HEK293T (cell line): ENCODE measurements around the gene CDH15.
"Not testable (repeated sequence)": the region's sequence is repeated elsewhere in the genome, so short reads cannot be mapped to it uniquely, and the experiment has no call there.

Experiments used
- CTCF ChIA-PET: fragments of 350-600 bp; formaldehyde crosslinking; extraction: SDS; loops from one replicate; lab custom pipeline; 2021; ENCODE audit warnings: antibody characterized with exemption, inconsistent platforms; lab: Yijun Ruan, JAX
- POLR2A ChIA-PET: fragments of 350-600 bp; formaldehyde crosslinking; extraction: SDS; loops from one replicate; lab custom pipeline; 2020; ENCODE audit warnings: antibody characterized with exemption, inconsistent platforms; lab: Yijun Ruan, JAX
- DNase-seq: peaks from one replicate; pipeline ENCODE4 v3.0.0; 2012; ENCODE audit warnings: mixed read lengths; ENCODE audit errors: extremely low spot score
- ARNT ChIP-seq: fragments of 450-650 bp; IDR thresholded peaks from 2 replicates; pipeline ENCODE4 v1.6.1; 2017; ENCODE audit warnings: mild to moderate bottlenecking
- BHLHE40 ChIP-seq: fragments of 450-650 bp; IDR thresholded peaks from 2 replicates; pipeline ENCODE4 v1.6.1; 2016; ENCODE audit warnings: mild to moderate bottlenecking, moderate library complexity, borderline replicate concordance
- CTBP1 ChIP-seq: fragments of 450-650 bp; IDR thresholded peaks from 2 replicates; pipeline ENCODE4 v1.6.1; 2016; ENCODE audit warnings: borderline replicate concordance
- ELF4 ChIP-seq: fragments of 450-650 bp; IDR thresholded peaks from 2 replicates; pipeline ENCODE4 v1.6.1; 2017; ENCODE audit warnings: antibody characterized with exemption
- FOXA1 ChIP-seq: fragments of 450-650 bp; IDR thresholded peaks from 2 replicates; pipeline ENCODE4 v1.6.1; 2016; ENCODE audit warnings: mild to moderate bottlenecking
- FOXM1 ChIP-seq: fragments of 450-650 bp; IDR thresholded peaks from 2 replicates; pipeline ENCODE4 v1.6.1; 2017; ENCODE audit warnings: mild to moderate bottlenecking, borderline replicate concordance
- HDGF ChIP-seq: fragments of 450-650 bp; IDR thresholded peaks from 2 replicates; pipeline ENCODE4 v1.6.1; 2017; ENCODE audit warnings: antibody characterized with exemption, borderline replicate concordance
- LEF1 ChIP-seq: fragments of 450-650 bp; IDR thresholded peaks from 2 replicates; pipeline ENCODE4 v1.6.1; 2017; ENCODE audit warnings: mild to moderate bottlenecking, borderline replicate concordance
- NFRKB ChIP-seq: fragments of 450-650 bp; IDR thresholded peaks from 2 replicates; pipeline ENCODE4 v1.6.1; 2016; ENCODE audit warnings: mild to moderate bottlenecking, moderate library complexity
- SP1 ChIP-seq: fragments of 450-650 bp; IDR thresholded peaks from 2 replicates; pipeline ENCODE4 v1.6.1; 2017
- SUZ12 ChIP-seq: fragments of 450-650 bp; IDR thresholded peaks from 2 replicates; pipeline ENCODE4 v1.6.1; 2016; ENCODE audit warnings: mild to moderate bottlenecking
- TARDBP ChIP-seq: fragments of 450-650 bp; IDR thresholded peaks from 2 replicates; pipeline ENCODE4 v1.6.1; 2016
- ZNF384 ChIP-seq: fragments of 450-650 bp; IDR thresholded peaks from 2 replicates; pipeline ENCODE4 v1.6.1; 2016
- TF ChIP-seq, protein P1 (sequence below): fragments of 450-650 bp; IDR thresholded peaks from 2 replicates; pipeline ENCODE4 v1.6.1; 2016

Gene CDH15

DNA sequence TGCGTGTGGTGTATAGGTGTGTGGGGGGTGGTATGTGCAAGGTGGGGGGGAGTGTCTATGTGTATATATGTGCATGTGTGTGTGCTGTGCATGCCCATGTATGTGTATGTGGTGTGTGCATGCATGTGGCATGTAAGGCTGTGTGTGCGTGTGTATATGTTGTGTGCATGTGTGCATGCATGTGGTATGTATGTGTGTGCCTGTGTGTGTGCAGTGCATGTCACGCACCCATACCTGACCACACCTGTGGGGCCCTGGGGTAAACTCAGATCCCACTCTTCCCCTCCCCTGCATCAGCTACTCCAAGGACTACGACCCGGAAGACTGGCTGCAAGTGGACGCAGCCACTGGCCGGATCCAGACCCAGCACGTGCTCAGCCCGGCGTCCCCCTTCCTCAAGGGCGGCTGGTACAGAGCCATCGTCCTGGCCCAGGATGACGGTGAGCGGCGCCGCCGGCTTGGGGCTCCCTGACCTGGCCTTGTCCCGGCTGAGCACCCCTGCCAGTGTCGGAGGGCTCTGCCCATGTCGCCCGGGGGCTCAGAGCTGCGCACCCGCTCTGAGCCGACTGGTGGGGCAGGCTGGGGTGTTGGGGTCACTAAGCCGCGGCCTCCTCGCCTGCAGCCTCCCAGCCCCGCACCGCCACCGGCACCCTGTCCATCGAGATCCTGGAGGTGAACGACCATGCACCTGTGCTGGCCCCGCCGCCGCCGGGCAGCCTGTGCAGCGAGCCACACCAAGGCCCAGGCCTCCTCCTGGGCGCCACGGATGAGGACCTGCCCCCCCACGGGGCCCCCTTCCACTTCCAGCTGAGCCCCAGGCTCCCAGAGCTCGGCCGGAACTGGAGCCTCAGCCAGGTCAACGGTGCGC lies 19.7 kb downstream of the CDH15 start:
- ChIA-PET POLR2A (no interaction called here), CTCF (no interaction called here)
- no peak for DNase-seq
- TF ChIP-seq NFRKB, result no peak
- no peak for TF ChIP-seq SP1
- TF ChIP-seq TARDBP, result no peak
- no peak for TF ChIP-seq HDGF

DNA sequence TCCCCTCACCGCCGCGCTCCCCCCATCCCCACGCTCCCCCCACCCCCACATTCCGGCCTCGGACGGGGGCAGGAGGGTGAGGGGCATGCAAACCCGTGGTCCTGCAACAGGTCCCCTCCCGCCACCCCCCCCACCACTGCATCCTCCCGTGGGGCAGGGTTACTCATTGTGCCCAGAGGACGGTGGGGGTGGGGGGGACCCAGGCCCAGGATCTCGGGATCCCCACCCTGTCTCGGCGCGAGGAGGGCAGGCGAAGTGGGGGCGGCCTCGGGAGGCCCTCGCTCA lies 20.3 kb downstream of the CDH15 start:
- TF ChIP-seq BHLHE40 (no peak), LEF1 (no peak), CTBP1 (no peak), ELF4 (no peak), ARNT (no peak), FOXM1 (no peak)
- CTCF ChIA-PET, result no interaction called here
- no peak for DNase-seq
- POLR2A ChIA-PET, result no interaction called here

DNA sequence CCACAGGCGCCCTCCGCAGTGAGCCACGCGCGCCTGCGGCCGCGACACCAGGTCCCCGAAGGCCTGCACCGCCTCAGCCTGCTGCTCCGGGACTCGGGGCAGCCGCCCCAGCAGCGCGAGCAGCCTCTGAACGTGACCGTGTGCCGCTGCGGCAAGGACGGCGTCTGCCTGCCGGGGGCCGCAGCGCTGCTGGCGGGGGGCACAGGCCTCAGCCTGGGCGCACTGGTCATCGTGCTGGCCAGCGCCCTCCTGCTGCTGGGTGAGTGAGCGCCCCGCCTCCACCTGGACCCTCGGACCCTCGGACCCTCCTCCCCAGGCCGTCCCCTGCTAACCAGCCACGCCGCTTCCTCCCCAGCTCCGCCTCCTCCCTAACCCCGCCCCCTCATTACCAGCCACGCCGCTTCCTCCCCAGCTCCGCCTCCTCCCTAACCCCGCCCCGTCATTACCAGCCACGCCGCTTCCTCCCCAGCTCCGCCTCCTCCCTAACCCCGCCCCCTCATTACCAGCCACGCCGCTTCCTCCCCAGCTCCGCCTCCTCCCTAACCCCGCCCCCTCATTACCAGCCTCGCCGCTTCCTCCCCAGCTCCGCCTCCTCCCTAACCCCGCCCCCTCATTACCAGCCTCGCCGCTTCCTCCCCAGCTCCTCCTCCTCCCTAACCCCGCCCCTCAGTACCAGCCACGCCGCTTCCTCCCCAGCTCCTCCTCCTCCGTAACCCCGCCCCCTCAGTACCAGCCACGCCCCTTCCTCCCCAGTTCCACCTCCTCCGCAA lies 20.8 kb downstream of the CDH15 start:
- CTCF ChIA-PET, POLR2A ChIA-PET: not testable (repeated sequence)

DNA sequence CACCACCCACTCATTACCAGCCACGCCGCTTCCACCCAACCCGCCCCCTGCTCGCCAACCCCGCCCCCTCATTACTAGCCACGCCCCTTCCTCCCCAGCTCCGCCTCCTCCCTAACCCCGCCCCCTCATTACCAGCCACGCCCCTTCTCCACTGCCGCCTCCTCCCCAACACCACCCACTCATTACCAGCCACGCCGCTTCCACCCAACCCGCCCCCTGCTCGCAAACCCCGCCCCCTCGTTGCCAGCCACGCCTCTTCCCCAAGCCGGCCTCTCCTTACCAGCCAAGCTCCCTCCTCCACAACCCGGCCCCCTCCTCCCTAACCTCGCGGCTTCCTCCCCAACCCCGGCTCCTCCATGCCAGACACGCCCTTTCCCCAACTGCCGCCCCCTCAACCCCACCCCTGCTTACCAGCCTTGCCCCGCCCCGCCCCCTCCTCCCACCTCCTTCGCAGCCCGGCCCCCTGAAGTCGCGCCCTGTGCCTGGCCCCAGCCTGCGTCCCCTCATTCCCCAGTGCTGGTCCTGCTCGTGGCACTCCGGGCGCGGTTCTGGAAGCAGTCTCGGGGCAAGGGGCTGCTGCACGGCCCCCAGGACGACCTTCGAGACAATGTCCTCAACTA lies 21.5 kb downstream of the CDH15 start:
- DNase-seq, result peak; percentile 93
- CTCF ChIA-PET, result no interaction called here
- POLR2A ChIA-PET, result no interaction called here
- TF ChIP-seq NFRKB (no peak), FOXA1 (no peak), CTBP1 (no peak), LEF1 (no peak), FOXM1 (no peak), ARNT (no peak)

More for the DNA sequence above, 20.8 kb downstream of the CDH15 start:
- DNase-seq, result peak; percentile 75

DNA sequence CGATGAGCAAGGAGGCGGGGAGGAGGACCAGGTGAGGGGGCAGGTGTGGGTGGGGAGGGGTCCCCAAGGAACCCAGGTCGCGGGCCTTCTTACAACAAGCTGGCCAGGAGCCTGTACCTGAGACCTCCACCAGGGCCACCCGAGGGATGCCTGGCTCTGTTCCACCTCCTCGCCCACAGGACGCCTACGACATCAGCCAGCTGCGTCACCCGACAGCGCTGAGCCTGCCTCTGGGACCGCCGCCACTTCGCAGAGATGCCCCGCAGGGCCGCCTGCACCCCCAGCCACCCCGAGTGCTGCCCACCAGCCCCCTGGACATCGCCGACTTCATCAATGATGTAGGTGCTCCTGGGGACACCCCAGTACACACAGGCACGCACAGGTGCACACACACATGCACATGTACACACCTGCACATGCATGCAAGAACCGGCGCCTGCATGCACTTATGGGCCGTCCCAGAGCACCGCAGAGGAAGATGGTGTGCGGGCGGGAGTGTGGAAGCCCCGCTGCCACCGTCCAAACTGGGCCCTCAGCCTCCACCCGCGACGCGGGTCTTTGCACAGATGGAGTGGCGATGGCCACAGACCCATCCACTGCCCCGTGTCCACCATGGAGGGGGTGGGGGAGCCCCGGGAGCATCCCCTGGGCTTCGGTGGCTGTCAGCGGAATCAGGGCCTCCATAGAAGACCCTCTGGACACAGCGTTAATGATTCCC lies 22.2 kb downstream of the CDH15 start:
- POLR2A ChIA-PET, result no interaction called here
- no peak for DNase-seq
- TF ChIP-seq LEF1 (no peak), HDGF (no peak), NFRKB (no peak)
- CTCF ChIA-PET, result no interaction called here

DNA sequence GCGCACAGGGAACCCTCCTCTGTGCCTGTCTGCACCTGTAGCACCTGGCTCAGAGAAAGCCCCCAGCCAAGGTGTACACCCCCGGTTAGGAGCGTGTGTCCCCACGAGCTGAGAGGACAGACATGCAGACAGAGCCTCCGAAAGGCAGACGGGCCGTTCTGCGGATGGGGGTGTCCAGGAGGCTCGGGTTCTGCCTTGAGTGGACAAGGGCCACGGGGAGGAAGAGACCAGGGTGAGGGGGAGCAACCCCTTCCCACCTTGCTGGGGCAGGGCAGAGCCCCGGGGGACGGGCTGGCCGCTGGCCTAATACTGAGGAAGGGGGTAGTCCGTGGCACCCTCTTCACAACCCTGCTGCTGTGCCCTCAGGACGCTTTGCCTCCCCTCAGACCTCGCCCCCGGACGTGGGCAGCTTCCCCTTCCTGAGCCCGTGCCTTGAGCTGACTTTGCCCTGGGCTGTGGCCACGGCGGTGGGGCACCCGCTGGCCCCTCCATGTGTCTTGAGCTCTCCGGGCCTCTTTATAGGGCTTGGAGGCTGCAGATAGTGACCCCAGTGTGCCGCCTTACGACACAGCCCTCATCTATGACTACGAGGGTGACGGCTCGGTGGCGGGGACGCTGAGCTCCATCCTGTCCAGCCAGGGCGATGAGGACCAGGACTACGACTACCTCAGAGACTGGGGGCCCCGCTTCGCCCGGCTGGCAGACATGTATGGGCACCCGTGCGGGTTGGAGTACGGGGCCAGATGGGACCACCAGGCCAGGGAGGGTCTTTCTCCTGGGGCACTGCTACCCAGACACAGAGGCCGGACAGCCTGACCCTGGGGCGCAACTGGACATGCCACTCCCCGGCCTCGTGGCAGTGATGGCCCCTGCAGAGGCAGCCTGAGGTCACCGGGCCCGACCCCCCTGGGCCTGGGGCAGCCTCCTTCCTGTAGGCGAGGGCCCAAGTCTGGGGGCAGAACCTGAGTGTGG lies 23.1 kb downstream of the CDH15 start:
- no peak for DNase-seq
- ChIA-PET POLR2A (interaction anchor here (1.1 kb wide), 1 partner anchor 385 kb away, joined by 3 read pairs; no protein-coding TSS in a partner anchor), CTCF (no interaction called here)
- no peak for TF ChIP-seq TARDBP
- TF ChIP-seq SP1, result no peak
- TF ChIP-seq, protein P1, sequence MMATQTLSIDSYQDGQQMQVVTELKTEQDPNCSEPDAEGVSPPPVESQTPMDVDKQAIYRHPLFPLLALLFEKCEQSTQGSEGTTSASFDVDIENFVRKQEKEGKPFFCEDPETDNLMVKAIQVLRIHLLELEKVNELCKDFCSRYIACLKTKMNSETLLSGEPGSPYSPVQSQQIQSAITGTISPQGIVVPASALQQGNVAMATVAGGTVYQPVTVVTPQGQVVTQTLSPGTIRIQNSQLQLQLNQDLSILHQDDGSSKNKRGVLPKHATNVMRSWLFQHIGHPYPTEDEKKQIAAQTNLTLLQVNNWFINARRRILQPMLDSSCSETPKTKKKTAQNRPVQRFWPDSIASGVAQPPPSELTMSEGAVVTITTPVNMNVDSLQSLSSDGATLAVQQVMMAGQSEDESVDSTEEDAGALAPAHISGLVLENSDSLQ, result no peak
- TF ChIP-seq SUZ12, result no peak
- no peak for TF ChIP-seq CTBP1
- no peak for TF ChIP-seq BHLHE40

DNA sequence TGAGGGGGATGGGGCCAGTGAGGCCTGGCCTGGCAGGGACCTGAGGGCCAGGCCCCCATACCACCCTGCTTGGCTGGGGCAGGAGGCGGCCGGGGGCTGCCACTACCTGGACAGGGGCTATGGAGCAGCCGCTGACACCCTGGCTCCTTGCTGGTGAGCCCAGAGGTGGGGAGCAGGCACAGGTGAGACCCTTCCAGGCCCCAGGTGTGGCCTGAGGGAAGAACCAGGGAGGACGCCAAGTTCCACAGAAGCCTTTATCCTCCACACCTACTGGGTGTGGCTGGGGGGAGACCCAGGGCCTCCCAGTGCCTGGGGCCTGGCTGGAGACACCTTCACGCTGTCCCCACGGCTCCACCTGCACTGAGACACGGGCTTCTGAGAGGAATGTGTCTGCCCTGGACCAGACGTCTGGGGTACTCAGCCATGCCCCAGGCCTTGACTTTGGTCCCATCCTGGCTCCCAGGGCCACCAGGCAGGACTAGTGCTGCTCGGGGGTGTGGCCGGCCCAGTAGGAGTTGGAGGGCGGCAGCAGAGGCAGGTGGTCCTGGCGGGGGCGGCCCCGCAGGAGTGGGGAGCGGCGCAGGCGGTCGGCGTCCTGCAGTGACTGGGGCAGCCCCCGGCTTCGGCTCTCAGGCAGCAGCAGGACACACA lies 24.1 kb downstream of the CDH15 start:
- ChIA-PET POLR2A (no interaction called here), CTCF (no interaction called here)
- TF ChIP-seq ARNT (no peak), ZNF384 (no peak), FOXA1 (no peak), FOXM1 (no peak), SUZ12 (no peak)
- no peak for DNase-seq
